Upper lobe of left lung (tissue), 6 donors: Measurements from ENCODE around the gene CEP63. TPM values are rescaled to one million over a fixed set of nuclear protein-coding genes. Genes with fewer than 3 reads are reported as not detected.

Source experiments
- ATAC-seq, 2 donors: fragments of 200-7000 bp; cut with Tn5 transposase; one replicate each; pipeline ENCODE4 v1.9.1; 2022; ENCODE audit warnings: mild to moderate bottlenecking in 2 of 2, moderate library complexity in 2 of 2; ENCODE audit not compliant: low FRiP score in 2 of 2
- DNase-seq, 2 donors: peaks; one replicate each; pipeline ENCODE4 v3.0.0-alpha.2; 2019 to 2020
- H3K27ac ChIP-seq, 4 donors: fragments of 200-600 bp; sonication (generic); one replicate each; pipeline ENCODE4 v1.5.1; 2016 to 2019
- H3K27me3 ChIP-seq, 4 donors: fragments of 200-600 bp; sonication (generic); one replicate each; pipeline ENCODE4 v1.5.1; 2017 to 2019
- H3K36me3 ChIP-seq, 4 donors: fragments of 200-600 bp; sonication (generic); one replicate each; pipeline ENCODE4 v1.5.1; 2016 to 2019
- H3K4me1 ChIP-seq, 4 donors: fragments of 200-600 bp; sonication (generic); one replicate each; pipeline ENCODE4 v1.5.1; 2018 to 2019
- H3K4me3 ChIP-seq, 4 donors: fragments of 200-600 bp; sonication (generic); one replicate each; pipeline ENCODE4 v1.5.1; 2017 to 2019; ENCODE audit warnings: mild to moderate bottlenecking in 2 of 4, moderate library complexity in 1 of 4
- H3K9me3 ChIP-seq, 4 donors: fragments of 200-600 bp; sonication (generic); one replicate each; pipeline ENCODE4 v1.5.1; 2018 to 2019
- CTCF ChIP-seq, 6 experiments: fragments of 450-650 bp in 4 of 6; fragments of 200-600 bp in 2 of 6; sonication (generic) in 2 of 6; IDR thresholded peaks; one replicate each; pipeline ENCODE4 v1.5.1; 2016 to 2019; ENCODE audit warnings: antibody characterized with exemption in 6 of 6
- EP300 ChIP-seq, 4 donors: sonication (generic); formaldehyde crosslinking; IDR thresholded peaks; one replicate each; pipeline ENCODE4 v1.5.1; 2017; ENCODE audit warnings: antibody characterized with exemption in 4 of 4, control low read depth in 2 of 4
- POLR2A ChIP-seq, 4 donors: fragments of 450-650 bp; IDR thresholded peaks; one replicate each; pipeline ENCODE4 v1.5.1; 2016 to 2017; ENCODE audit warnings: antibody characterized with exemption in 4 of 4, mild to moderate bottlenecking in 2 of 4
- POLR2AphosphoS5 ChIP-seq, 2 donors: sonication (generic); formaldehyde crosslinking; IDR thresholded peaks; one replicate each; pipeline ENCODE4 v1.5.1; 2017; ENCODE audit warnings: antibody characterized with exemption in 2 of 2
- WGBS, 2 donors: methylation state at CpG; one replicate each; pipeline ENCODE4 v1.1.5; 2017 to 2018; 5-methylcytosine and 5-hydroxymethylcytosine counted together
- total RNA-seq, 6 donors: library from RNA; depleted of rRNA in 4 of 6; stranded (reverse); fragments of >200 nt in 4 of 6; gene quantifications; one replicate each; pipeline versions ENCODE4 v1.1.0 to v1.2.1, GENCODE V29; 2016 to 2021
- donor health status: DM: no; HTN: no; CAD: no; lungs with moderate emphysema.
- donor health status: DM: no; HTN: yes; CAD: no; lungs with severe emphysema.

The CEP63 gene
- total RNA-seq, 6 donors from 2014 or later = 13.8 to 44.0 (median 20.6) TPM

- DNase-seq = no peak
- 78% methylated on average over 2 of the region's 2 CpGs for WGBS, 2 donors
- Histone ChIP-seq H3K27me3 (no peaks in the 10 kb centered on the region), H3K36me3 (no peaks in the 10 kb centered on the region), H3K4me3 (no peak overlapping the region), H3K27ac (peak overlapping the region in 1 of 4 donors; percentile 73), H3K4me1 (peaks cover 0 to 12% (median 2%) of the 10 kb centered on the region in 4 donors), H3K9me3 (no peaks in the 10 kb centered on the region)
- no peak for ATAC-seq
- TF ChIP-seq POLR2AphosphoS5 (IDR thresholded peaks at IDR 0.05) = no peak
- TF ChIP-seq CTCF (IDR thresholded peaks at IDR 0.05) = no peak
- no peak for TF ChIP-seq EP300 (IDR thresholded peaks at IDR 0.05)
- TF ChIP-seq POLR2A (IDR thresholded peaks at IDR 0.05) = no peak
Observed at GRCh38 chr3:134460965-134461364, 24.9 kb upstream of the CEP63 start.

DNA sequence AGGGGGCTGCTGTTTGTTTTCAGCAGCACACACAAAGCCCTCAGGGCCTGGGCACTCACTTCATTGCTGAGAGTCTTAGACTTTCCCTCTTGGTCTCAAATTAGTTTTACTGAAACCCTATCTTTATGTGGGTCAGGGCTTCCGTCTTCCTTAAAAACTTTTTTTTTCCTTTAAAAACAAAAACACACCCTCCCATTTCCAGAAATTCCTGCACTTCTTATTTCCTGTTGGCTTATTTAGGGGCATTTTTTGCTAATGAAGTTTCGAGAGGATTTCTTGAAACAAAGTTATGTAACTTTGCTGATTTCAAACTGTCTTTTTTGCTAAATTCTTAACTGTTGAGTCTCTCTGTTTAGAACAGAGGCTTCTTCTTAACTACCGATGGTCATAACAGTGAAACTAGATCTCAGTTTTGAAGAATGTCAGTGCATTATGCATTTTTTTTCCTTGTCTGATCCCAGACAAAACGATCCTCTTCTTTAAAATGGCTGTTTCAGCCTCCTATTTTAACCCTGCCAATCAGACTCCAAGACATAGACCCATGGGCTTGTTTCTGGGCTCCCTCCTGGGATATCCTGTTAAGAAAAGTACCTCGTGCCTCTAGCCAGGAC lies 23.4 kb upstream of the CEP63 start:
- ATAC-seq (peak in 1 of 2 donors; percentile 54), DNase-seq (no peak)
- Histone ChIP-seq H3K36me3 (no peaks in the 10 kb centered on the region), H3K4me1 (peaks cover 0 to 12% (median 2%) of the 10 kb centered on the region in 4 donors), H3K9me3 (no peaks in the 10 kb centered on the region), H3K27me3 (no peaks in the 10 kb centered on the region), H3K27ac (peak overlapping the region; percentile 32 to 73 (median 56)), H3K4me3 (no peak overlapping the region)
- WGBS, 2 donors = 44 to 45% methylated on average over 5 of the region's 5 CpGs
- TF ChIP-seq CTCF (IDR thresholded peaks at IDR 0.05) = no peak
- TF ChIP-seq EP300 (IDR thresholded peaks at IDR 0.05) = no peak
- no peak for TF ChIP-seq POLR2A (IDR thresholded peaks at IDR 0.05)
- no peak for TF ChIP-seq POLR2AphosphoS5 (IDR thresholded peaks at IDR 0.05)

DNA sequence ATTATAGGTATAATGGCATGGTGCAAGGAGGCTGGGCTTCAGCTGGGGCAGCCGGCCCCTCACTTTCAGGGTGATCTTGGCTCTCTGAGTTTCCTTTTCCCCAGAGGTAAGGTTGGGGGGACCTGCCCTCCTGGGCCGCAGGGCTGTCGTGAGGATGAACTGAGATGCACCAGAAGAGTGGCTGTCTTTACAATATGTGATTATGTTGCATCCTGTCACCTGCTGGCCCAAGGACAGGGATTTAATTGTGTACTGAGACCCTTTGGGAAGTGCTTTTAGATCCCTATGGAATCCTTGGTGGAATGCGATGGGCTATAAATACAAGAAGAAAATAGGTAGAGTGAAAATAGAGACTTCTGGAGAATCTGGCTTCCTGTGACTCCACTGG lies 22.2 kb upstream of the CEP63 start:
- no peak overlapping the region for H3K4me3 ChIP-seq
- 83 to 93% methylated on average over 3 to 4 of the region's 4 CpGs for WGBS, 2 donors
- no peaks in the 10 kb centered on the region for H3K9me3 ChIP-seq
- H3K4me1 ChIP-seq = peaks cover 0 to 12% (median 2%) of the 10 kb centered on the region in 4 donors
- H3K36me3 ChIP-seq = no peaks in the 10 kb centered on the region
- no peaks in the 10 kb centered on the region for H3K27me3 ChIP-seq
- H3K27ac ChIP-seq = peak overlapping the region in 3 of 4 donors; percentile 41 to 72 (median 69)
- TF ChIP-seq POLR2AphosphoS5 (IDR thresholded peaks at IDR 0.05) (no peak), CTCF (IDR thresholded peaks at IDR 0.05) (no peak), EP300 (IDR thresholded peaks at IDR 0.05) (no peak), POLR2A (IDR thresholded peaks at IDR 0.05) (no peak)
- DNase-seq (no peak), ATAC-seq (no peak)

DNA sequence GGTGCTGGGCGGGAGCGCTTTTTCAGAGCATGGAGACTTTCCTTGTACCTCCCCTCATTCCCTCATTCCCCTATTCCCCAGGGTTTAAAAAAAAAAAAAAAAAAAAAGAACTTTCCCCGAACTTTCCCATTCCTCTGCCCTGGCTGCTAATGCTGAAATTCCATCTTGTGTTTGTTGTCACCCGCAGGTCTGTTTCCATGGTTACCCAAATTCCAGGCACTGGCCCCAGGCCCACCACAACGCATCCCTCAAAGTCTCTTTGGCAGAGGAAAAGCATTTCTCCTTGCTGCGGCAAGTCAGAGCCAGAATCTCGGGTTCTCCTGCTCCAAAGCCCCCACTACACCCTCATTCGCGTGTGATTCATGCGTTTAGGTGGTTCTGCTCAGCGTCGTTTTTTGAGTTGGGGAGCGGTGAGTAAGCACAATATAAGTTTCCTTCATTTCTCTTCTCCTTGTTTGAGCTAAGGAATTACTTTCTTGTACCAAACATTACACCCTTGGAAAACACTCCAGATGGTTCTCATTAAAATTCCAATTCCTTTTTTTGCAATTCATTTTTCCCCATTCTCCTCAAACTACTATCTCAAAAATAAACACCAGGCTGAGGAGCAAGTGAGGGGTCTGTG lies 21.7 kb upstream of the CEP63 start:
- Histone ChIP-seq H3K27ac (peak overlapping the region in 3 of 4 donors; percentile 41 to 72 (median 69)), H3K4me3 (no peak overlapping the region), H3K27me3 (no peaks in the 10 kb centered on the region), H3K36me3 (no peaks in the 10 kb centered on the region), H3K4me1 (peaks cover 0 to 12% (median 2%) of the 10 kb centered on the region in 4 donors), H3K9me3 (no peaks in the 10 kb centered on the region)
- TF ChIP-seq POLR2A (IDR thresholded peaks at IDR 0.05) (no peak), POLR2AphosphoS5 (IDR thresholded peaks at IDR 0.05) (peak in 1 of 2 donors; percentile 11), CTCF (IDR thresholded peaks at IDR 0.05) (no peak)
- ATAC-seq = peak; percentile 64 to 88
- WGBS, 2 donors = 69 to 74% methylated on average over 13 of the region's 13 CpGs
- DNase-seq = no peak
